Heart right ventricle (tissue), 16 donors: ENCODE results near the gene DCBLD2. TPM values are rescaled to one million over a fixed set of nuclear protein-coding genes. Genes with fewer than 3 reads are reported as not detected.
A peak's percentile ranks its signal among the peaks of the same experiment; 100 is the strongest.
"Not testable (repeated sequence)": the region's sequence is repeated elsewhere in the genome, so short reads cannot be mapped to it uniquely, and the experiment has no call there.

ENCODE experiments used
- ATAC-seq, 8 donors: fragments of 200-7000 bp; cut with Tn5 transposase; one replicate each; pipeline ENCODE4 v1.9.1; 2020; ENCODE audit warnings: mild to moderate bottlenecking in 8 of 8, moderate library complexity in 8 of 8, moderate number of reproducible peaks in 1 of 8
- DNase-seq, 2 donors: peaks; one replicate each; pipeline ENCODE4 v3.0.0-alpha.2; 2020
- H3K27ac ChIP-seq, 10 donors: fragments of 200-600 bp; sonication (generic) in 2 of 10; one replicate each; pipeline versions ENCODE4 v1.5.0 to v1.8.0; 2020 to 2022; ENCODE audit warnings: mild to moderate bottlenecking in 3 of 10
- H3K27me3 ChIP-seq, 7 donors: fragments of 200-600 bp; one replicate each; pipeline ENCODE4 v1.8.0; 2021 to 2022; ENCODE audit warnings: mild to moderate bottlenecking in 2 of 7
- H3K36me3 ChIP-seq, 9 donors: fragments of 200-600 bp; sonication (generic) in 1 of 9; one replicate each; pipeline versions ENCODE4 v1.5.0 to v1.8.0; 2020 to 2022; ENCODE audit warnings: mild to moderate bottlenecking in 2 of 9
- H3K4me1 ChIP-seq, 9 donors: fragments of 200-600 bp; sonication (generic) in 1 of 9; one replicate each; pipeline versions ENCODE4 v1.5.0 to v1.8.0; 2020 to 2022; ENCODE audit warnings: mild to moderate bottlenecking in 4 of 9
- H3K4me3 ChIP-seq, 10 donors: fragments of 200-600 bp; sonication (generic) in 2 of 10; one replicate each; pipeline versions ENCODE4 v1.5.0 to v1.8.0; 2020 to 2022; ENCODE audit warnings: mild to moderate bottlenecking in 7 of 10, moderate library complexity in 2 of 10
- H3K9me3 ChIP-seq, 11 donors: fragments of 200-600 bp in 10 of 11; sonication (generic) in 2 of 11; one replicate each; pipeline versions ENCODE4 v1.5.0 to v1.8.0; 2013 to 2022; ENCODE audit warnings: mild to moderate bottlenecking in 2 of 11, control low read depth in 1 of 11, moderate library complexity in 1 of 11
- CTCF ChIP-seq, 9 donors: fragments of 200-600 bp; sonication (generic) in 2 of 9; IDR thresholded peaks; one replicate each; pipeline versions ENCODE4 v1.5.0 to v1.8.0; 2021 to 2022; ENCODE audit warnings: antibody characterized with exemption in 9 of 9, mild to moderate bottlenecking in 5 of 9, moderate library complexity in 1 of 9
- WGBS, 2 donors: extraction: QIAGEN DNeasy Blood & Tissue Kit; methylation state at CpG; one replicate each; pipeline ENCODE4 v1.1.7; 2013; ENCODE audit warnings: inconsistent platforms in 1 of 2; 5-methylcytosine and 5-hydroxymethylcytosine counted together
- intact Hi-C, 10 donors: fragments of 100-400 bp; cut with DNase I; formaldehyde crosslinking; loops; one replicate each; pipeline versions ENCODE4 v1.11.1 to v1.14.2; 2022
- polyA plus RNA-seq, 2 donors: library from polyadenylated mRNA; stranded (reverse); fragments of 200-250 nt; gene quantifications; one replicate each; pipeline ENCODE4 v1.2.3, GENCODE V29; 2013
- total RNA-seq, 10 donors: library from RNA; stranded (reverse); fragmentation: NEBNext Ultra II Directional in 3 of 10; extraction: Animal tissue kit (Norgen Biotek cat#: 25700) in 3 of 10; gene quantifications; one replicate each; pipeline versions ENCODE4 v1.2.1 to v1.2.4, GENCODE V29; 2021 to 2023
- donor health status: Arrhythmogenic right ventricular cardiomyopathy.
- donor health status: ischemic (EF 13 %, LVEDD 7.1; RV severe dilation, severe dysfunction).
- donor health status: healthy with polysubstance abuse.
- donor health status: DM: no; HTN: yes; CAD: no.
- donor health status: DM: no; HTN: no; CAD: no.
- donor health status: ischemic (EF 25% LVEDD 6.9; RV normal size, moderate dysfunction).
- donor health status: ischemic (EF 25% LVEDD 5.7; RV mildly dilated, moderate dysfunction).
- donor health status: healthy.
- donor health status: DM: yes; HTN: yes; CAD: no.
- donor health status: Ischemic cardiomyopathy.
- donor health status: ischemic (EF 35%, LVEDD 5.7; RV mildly dilated, moderate dysfunction).
- donor health status: nonischemic (EF 11% LVEDD 7.7; RV severe dilation, severe dysfunction).
- donor health status: DM: yes; HTN: yes; CAD: no.
- donor health status: PGD.
- donor health status: ischemic (EF 29% LVEDD 5.4; RV normal size, mild dysfunction).
- donor health status: nonischemic (EF 23%, LVEDD 6.1; RV moderate dilation, normal function).

The DCBLD2 gene
- total and polyA plus RNA-seq, 12 donors: 11.9 to 97.4 (median 40.5) TPM

DNA sequence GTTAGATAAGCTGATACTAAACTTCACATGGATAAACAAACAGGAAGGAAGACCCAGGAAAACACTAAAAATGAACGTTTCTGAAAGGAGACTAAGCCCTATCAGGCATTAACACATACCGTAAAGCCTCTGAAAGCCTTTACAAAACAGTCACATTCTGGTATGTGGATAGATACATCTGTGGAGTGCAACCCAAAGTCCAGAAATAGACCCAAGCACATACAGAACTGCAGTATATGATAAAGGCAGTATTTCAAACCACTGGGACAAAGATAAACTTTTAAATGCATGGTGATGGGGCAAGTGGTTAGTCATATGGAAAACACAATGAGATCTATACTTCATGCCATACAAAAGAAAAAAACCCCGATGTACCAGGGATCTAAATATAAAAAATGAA lies 26.0 kb downstream of the DCBLD2 start:
- Histone ChIP-seq H3K4me3 (no peak overlapping the region), H3K9me3 (no peaks in the 10 kb centered on the region), H3K36me3 (peaks cover 0 to 24% (median 9%) of the 10 kb centered on the region in 9 donors), H3K27ac (no peak overlapping the region), H3K27me3 (no peaks in the 10 kb centered on the region), H3K4me1 (peaks cover 0 to 16% (median 0%) of the 10 kb centered on the region in 9 donors)
- WGBS, 2 donors: 31 to 50% methylated on average over 3 of the region's 3 CpGs
- intact Hi-C loops: no loop called here
- TF ChIP-seq CTCF (IDR thresholded peaks at IDR 0.05): no peak
- ATAC-seq: peak in 2 of 8 donors; percentile 44 to 50
- no peak for DNase-seq

DNA sequence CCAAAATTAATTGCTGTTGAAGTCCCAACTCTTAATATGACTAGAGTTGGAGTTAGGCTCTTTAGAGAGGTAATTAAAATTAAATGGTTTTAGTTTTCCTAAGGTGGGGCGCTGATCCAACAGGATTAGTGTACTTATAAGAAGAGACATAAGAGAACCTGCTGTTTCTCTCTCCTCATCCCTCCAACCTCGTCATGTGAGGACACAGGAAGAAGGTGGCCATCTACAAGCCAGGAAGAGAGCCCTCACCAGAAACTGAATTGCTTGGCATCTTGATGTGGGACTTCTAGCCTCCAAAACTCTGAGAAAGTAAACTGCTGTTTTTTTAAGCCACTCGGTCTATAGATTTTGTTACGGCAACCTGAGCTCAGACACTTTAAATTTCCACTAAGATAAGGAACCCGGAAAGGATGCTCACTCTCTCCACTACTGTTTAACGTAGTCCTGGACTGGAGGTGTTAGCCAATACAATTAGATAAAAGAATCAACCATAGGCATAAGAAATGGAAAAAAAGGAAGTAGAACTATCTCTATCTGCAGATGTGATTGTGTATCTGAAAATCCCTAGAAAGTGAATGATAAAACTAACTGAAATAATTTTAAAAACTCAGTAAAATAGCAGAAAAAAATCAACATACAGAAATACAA lies 26.8 kb downstream of the DCBLD2 start:
- Histone ChIP-seq H3K27me3 (no peaks in the 10 kb centered on the region), H3K9me3 (no peaks in the 10 kb centered on the region), H3K36me3 (peaks cover 0 to 15% (median 1%) of the 10 kb centered on the region in 9 donors), H3K27ac (no peak overlapping the region), H3K4me1 (peaks cover 0 to 19% (median 4%) of the 10 kb centered on the region in 9 donors), H3K4me3 (no peak overlapping the region)
- ATAC-seq (no peak), DNase-seq (no peak)
- intact Hi-C loops: no loop called here
- 76 to 77% methylated on average over 6 of the region's 6 CpGs for WGBS, 2 donors
- TF ChIP-seq CTCF (IDR thresholded peaks at IDR 0.05): no peak

GRCh38 chr3:98869391-98869790 lies 32.1 kb downstream of the DCBLD2 start:
- intact Hi-C loops: no loop called here
- Histone ChIP-seq H3K9me3 (peaks cover 0 to 25% (median 0%) of the 10 kb centered on the region in 11 donors), H3K4me3 (no peak overlapping the region), H3K36me3 (peaks cover 0 to 7% (median 0%) of the 10 kb centered on the region in 9 donors), H3K4me1 (peaks cover 0 to 15% (median 0%) of the 10 kb centered on the region in 9 donors), H3K27me3 (no peaks in the 10 kb centered on the region), H3K27ac (no peak overlapping the region)
- ATAC-seq: no peak
- WGBS, 2 donors: 73 to 78% methylated on average over 3 of the region's 3 CpGs
- no peak for TF ChIP-seq CTCF (IDR thresholded peaks at IDR 0.05)
- no peak for DNase-seq

DNA sequence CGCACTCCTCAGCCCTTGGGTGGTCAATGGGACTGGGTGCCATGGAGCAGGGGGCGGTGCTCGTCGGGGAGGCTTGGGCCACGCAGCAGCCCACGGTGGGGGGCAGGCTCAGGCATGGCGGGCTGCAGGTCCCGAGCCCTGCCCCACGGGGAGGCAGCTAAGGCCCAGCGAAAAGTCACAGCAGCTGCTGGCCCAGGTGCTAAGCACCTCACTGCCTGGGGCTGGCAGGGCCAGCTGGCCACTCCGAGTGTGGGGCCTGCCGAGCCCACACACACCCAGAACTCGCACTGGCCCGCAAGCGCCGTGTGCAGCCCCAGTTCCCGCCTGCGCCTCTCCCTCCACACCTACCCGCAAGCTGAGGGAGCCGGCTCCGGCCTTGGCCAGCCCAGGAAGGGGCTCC lies 43.5 kb downstream of the DCBLD2 start:
- intact Hi-C loops, H3K27ac ChIP-seq, ATAC-seq, H3K4me3 ChIP-seq, DNase-seq, H3K27me3 ChIP-seq: not testable (repeated sequence)
- H3K9me3 ChIP-seq: peaks cover 0 to 54% (median 12%) of the 10 kb centered on the region in 11 donors
- peaks cover 0 to 15% (median 0%) of the 10 kb centered on the region in 9 donors for H3K4me1 ChIP-seq
- peaks cover 0 to 23% (median 0%) of the 10 kb centered on the region in 9 donors for H3K36me3 ChIP-seq
- WGBS, 2 donors: 98 to 99% methylated on average over 21 of the region's 21 CpGs

GRCh38 chr3:98857258-98857657 lies 44.2 kb downstream of the DCBLD2 start:
- ATAC-seq, intact Hi-C loops, DNase-seq, H3K27ac ChIP-seq, H3K27me3 ChIP-seq, H3K4me3 ChIP-seq: not testable (repeated sequence)
- Histone ChIP-seq H3K36me3 (peaks cover 0 to 23% (median 0%) of the 10 kb centered on the region in 9 donors), H3K4me1 (peaks cover 0 to 15% (median 0%) of the 10 kb centered on the region in 9 donors), H3K9me3 (peaks cover 0 to 49% (median 12%) of the 10 kb centered on the region in 11 donors)
- WGBS, 2 donors: 95 to 97% methylated on average over 9 of the region's 9 CpGs
